Activated CD8-positive, alpha-beta memory T cell treated with anti-CD3 and anti-CD28 coated beads for 4 hours (primary cell): ENCODE measurements around the gene PRKAB1.

ENCODE experiments used
- DNase-seq, 2 donors: peaks; one replicate each; pipeline ENCODE4 v3.0.0-alpha.2; 2020; ENCODE audit warnings: low read depth in 2 of 2

PRKAB1 gene

DNA sequence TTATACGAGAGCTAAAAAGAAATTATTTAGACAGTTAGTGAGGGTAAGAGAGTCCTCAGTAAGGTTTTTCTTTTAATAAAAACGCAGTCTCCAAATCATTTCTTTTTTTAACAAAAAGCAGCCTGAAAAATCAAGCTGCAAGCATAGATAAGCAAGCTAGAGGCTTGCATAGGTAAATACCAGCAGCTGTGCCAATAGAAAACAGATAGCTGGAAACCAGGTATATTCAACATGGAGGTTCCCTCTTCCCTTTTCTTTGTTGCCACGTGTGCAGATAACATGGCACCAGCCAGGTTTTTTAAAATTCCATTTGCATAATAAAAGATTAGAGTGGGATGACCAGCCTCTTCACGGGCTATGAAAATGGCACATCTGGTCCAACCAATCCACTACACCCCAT is 6.1 kb upstream of the PRKAB1 start:
- no peak for DNase-seq

DNA sequence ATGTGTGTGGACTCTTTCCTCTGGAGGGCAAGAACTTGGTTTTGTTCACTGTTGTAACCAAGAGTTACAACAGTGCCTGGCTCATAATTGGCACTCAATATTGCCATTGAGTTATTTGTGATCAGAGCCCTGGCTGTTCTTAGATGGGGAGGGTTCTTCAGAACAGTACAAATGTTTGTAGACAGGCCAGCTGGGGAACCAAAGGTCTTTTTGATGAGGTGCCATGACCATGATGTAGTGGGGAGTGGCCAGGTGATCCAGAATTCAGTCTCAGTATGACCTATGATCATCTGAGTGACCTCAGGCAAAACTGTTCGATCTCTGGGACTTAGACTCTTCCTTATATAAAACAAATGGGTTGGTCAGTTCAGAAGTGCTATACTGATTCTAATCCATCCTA is 3.3 kb upstream of the PRKAB1 start:
- no peak for DNase-seq

DNA sequence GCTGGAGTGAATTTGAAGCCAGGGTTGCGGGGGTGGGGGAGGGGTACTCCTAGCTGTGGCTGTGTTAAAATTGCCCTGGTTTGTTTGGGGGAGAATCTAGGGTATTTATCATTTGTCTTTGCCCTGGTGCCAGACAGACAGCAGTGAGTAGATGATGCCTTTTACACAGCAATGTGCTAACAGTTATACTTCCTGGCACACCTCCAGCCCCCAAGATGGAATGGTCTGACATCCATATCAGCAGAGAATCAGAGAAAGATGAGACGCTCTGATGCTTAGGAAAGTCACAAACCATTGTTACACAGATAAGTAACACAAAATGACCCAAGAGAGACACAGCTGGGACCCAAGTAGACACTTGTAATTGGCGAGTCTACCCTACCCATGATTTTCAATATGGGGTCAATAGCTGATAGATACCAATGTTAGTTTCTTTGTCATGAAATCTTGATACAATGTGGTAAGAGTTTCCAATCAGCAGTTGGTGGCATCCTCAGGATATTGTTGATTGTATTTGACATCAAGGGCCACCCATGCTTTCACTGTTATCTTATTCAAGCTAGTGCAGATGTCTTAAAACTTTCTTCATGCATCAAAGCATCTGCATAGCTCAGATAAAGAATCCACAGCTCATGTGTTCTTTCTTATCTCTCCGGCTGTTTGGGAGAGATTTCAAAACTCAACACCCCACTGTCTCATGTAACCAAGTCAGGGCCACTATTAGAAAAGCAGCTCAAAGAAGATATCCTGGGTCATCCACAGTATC is 2.6 kb upstream of the PRKAB1 start:
- DNase-seq: no peak

DNA sequence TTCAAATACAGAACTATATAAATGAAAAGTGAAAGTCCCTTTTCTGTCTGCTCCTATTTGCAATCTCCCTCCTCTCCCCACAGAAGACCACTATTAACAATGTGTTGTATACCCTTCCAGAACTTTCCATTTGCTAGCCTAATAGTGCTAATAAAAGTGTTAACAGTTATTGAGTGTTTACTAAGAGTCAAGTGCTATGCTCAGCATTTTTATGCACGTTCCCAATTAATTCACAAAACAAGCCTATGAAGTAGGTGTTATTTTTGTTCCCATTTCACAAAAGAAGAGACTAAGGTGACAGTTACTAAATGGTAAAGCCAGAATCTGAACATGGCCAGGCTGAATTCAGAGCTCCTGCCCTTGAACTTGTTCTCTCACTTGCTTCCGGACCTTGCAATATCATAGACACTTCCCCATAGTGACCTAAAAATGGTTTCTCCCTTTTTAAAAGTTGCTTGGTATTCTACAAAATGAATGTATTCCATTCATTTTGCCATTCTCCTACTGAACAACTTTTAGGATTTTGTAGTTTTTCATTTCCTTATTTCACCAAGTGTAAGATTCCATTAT is 1.6 kb upstream of the PRKAB1 start:
- no peak for DNase-seq

DNA sequence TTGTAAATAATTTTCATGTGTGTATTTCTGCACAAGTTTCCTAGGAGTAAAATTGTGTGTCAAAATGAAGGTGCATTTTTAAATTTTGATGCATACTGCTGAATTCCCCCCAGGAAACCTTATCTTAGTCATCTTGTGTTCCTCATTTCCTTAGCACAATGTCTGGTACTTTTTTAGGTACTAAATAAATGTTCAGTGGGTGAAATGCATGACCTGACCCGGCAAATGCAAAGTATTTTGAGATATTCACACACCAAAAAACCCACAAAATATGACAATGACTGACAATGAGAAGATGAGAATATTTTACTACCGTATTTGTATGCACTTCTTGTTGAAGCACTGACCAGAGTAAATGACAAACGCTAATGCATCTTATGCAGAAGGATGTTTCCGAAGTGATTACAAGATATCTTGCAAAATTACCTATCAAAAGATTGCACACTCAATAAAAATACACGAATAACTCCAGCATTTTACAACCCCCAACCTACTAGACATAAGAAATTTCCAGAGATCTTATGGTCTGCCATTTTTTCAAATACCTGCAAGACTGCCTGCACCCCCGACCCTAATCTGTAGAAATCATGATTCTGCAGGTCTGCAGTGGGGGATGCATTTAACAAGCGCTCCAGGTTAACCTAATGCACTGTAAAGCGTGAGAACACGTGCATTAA is 895 bp upstream of the PRKAB1 start:
- DNase-seq: no peak

DNA sequence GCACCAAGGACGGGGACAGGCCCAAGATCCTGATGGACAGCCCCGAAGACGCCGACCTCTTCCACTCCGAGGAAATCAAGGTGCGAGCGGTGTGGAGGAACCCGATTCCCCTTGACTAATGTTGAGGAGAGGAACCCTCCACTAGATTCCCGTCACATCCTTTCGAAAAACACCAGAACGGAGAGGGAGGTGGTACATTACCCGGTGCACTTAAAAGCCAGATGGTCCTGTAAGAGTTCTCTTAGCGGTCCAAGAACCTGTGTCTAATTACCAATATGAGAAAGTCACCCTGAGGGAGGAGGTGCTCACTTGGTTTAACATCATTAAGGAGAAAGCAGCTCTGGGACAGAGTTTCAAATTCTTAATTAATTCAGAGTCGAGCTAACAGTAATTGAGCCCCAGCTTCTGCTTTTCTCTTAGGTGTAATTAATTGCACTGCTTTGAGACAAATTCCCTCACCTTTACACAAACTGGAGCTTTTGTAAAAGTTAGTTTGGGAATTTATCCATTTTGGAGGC is 450 bp downstream of the PRKAB1 start:
- no peak for DNase-seq

DNA sequence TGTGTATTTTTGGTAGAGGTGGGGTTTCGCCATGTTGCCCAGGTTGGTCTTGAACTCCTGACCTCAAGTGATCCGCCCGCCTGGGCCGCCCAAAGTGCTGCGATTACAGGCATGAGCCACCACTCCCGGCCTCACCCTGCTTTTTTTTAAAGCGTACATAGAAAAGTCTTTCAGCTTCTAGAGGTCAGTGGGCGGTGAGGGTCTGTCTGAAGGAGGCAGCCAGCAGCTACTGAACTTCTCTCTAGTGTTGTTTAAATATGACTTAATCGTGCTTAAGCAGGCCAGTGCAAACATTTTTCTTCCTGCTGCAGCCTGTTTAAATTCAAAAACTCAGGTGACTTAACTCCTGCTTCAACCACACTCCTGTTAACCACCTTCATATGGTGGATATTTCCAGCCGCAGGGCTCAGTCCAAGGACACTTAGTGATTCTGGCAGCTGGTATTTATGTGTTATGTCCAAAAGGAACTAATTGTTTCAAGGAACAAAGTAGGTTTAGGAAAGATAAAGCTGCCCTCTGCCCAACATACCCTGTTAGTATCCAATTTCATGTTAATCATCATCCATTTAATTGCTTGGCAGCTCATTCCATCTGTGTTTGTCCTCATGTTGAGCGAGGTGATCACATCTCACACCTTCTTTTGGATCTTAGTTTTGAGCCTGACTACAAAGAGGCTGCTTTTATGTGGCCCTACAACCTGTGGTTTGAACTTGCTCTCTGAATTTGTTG is 2.0 kb downstream of the PRKAB1 start:
- DNase-seq: no peak

DNA sequence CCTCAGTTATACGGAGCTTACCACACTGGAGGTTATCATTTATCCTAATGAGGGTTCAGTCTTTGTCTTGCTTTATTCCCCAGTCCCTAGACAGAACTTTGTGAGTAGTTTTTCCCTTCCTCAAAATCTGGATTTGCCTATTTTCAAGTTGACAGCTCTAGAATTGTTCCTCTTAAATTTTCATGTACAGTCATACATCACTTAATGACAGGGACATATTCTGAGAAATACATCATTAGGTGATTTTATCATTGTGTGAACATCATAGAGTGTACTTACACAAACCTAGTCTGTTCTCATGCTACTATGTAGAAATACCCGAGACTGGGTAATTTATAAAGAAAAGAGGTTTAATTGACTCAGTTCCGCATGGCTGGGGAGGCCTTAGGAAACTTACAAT is 3.1 kb downstream of the PRKAB1 start:
- no peak for DNase-seq

DNA sequence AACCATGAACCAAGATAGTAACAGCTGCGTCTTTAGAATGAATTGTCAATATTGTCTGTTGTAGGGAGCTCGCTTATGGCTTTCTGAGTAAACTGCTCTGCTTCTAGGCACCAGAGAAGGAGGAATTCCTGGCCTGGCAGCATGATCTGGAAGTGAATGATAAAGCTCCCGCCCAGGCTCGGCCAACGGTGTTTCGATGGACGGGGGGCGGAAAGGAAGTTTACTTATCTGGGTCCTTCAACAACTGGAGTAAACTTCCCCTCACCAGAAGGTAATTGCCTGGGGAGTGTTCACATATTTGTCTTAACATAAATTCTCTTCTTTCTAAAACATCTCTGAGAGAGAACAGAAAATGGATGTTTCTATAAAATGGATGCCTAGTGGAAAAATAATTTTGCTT is 4.3 kb downstream of the PRKAB1 start:
- no peak for DNase-seq

DNA sequence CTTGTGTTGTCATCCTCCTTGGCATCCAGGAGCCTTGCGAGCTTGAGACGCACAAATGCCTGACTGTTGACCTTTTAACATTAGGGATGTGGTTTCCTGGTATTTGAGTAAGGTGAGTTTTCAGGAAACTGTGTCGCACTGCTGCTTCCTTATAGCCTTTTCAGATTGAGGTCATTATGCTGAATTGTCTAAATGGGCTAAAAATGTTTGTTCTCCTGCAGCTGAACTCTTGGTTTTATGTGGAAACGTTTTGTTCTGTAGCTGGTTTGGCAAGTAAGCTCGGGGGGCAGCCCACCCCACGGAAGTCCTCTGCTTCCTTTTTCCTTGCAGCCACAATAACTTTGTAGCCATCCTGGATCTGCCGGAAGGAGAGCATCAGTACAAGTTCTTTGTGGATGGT is 5.7 kb downstream of the PRKAB1 start:
- no peak for DNase-seq

DNA sequence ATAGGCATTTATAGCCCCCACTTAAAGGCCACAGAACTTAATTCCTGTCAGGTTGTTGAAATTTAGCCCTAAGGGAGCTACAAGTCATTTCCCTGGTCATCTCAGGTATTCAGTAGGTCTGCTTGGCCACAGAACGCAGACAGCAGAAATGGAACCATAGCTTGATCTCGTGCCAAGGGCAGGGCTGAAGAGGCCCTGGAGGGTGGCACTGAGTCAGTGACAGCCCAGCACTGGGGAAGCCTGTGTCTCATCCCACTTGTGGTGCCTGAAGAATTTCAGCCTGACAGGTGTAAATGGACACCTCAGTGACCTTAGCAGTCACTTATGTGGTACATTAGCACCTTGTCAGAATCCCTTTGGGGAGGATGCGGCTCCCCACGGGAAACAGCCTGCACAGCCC is 6.6 kb downstream of the PRKAB1 start:
- no peak for DNase-seq

DNA sequence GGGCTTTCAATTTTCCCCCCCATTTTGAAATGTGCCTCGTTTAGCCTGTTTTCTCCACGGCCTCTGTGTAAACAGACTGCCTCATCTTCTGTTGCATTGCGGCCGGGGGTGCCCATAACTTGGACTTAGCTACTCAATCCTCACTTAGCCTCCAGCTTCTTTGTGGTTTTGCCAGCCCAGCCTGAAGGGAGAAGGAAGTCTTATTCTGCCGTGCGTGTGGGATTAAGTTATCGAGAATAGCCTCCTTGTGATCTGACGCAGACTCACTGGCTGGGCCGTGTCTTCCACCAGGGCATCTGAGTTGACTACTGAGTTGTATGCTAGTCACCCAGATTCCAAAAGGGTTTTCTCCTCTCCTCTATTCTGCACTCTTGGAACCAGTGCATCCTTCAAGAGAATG is 8.1 kb downstream of the PRKAB1 start:
- no peak for DNase-seq

DNA sequence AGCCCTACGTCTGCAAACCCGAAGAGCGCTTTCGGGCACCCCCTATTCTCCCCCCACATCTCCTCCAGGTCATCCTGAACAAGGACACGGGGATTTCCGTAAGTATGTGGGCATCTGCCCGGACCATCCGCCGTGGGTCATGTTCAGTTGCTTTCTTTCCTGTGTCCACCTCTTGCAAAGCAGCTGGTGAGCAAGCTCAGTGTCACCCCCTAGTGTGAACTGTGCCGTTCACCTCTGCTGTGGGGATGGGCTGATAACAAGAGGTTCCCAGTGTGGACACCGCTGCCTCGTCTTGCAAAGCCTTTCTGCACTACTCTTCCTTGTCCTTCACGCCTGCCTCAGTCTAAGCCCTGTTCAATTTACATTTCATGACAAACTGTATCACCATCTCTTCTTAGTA is 8.6 kb downstream of the PRKAB1 start:
- DNase-seq: no peak

DNA sequence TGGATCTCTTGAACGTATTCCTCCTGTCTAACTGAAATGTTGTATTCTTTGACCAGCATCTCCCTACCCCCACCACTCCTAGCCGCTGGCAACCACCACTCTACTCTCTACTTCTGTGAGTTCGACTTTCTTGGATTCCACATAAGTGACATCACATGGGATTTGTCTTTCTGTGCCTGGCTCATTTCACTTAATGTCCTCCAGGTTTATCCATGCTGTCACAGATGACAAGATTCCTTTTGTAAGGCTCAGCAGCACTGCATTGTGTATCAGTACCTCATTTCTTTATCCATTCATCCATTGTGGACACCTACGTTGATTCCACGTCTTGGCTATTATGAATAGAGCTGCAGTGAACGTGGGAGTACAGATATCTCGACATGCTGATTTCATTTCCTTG is 10.5 kb downstream of the PRKAB1 start:
- DNase-seq: no peak

DNA sequence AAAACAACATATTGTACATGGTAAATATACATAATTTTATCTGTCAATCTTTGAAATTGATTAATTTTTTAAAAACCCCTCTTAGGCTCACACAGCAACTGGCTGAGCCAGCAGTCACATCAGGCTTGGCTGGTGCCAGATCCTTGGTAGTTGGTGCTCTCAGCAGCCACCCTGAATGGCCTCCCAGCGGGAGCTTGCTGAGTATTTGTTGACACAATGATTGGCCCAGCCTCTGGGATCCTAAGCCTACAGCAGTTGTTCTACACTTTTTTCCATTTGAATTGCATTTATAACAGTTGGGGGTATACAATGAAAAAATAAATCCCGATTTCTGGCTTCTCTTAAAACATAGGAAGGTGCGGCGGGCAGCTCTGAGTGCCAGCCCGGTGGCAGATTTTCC is 11.1 kb downstream of the PRKAB1 start:
- DNase-seq: no peak

DNA sequence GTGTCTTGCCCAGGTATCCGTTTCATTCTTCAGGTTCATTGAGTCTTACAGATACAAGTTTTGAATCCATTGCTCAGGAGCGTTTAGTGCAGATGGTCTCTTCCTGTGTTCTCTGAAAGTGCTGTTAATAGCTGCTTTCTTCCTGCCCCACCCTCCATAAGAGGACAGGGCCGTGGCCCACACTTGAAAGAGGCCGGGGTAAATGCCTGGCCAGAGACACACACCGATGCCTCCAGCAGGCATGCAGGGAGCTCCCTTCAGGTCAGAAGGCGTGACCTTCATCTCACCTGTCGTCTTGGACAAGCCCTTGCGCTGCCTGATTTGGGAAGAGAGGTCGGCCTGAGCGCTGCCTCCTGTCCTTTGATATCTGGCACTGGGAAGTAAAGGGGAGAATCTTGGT is 11.6 kb downstream of the PRKAB1 start:
- DNase-seq: no peak

DNA sequence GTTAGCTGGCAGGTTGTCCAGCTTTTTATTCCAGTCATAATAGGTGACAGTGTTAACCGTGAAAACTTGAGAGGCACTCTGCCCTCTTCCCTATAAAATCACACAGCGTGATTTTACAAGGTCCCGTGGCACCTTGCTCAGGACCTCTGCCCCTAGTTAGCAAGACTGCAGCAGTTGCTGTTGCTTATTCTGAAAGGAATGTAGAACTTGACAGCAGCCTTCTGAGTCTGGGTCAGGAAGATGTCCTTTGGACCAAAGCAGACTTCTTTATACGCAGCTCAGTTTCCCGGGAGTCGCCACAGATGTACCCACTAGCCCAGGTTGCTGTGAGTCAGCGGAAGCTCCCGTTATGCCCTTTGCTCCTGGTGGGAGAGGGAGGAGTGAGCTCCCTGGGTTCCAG is 13.2 kb downstream of the PRKAB1 start:
- DNase-seq: no peak

DNA sequence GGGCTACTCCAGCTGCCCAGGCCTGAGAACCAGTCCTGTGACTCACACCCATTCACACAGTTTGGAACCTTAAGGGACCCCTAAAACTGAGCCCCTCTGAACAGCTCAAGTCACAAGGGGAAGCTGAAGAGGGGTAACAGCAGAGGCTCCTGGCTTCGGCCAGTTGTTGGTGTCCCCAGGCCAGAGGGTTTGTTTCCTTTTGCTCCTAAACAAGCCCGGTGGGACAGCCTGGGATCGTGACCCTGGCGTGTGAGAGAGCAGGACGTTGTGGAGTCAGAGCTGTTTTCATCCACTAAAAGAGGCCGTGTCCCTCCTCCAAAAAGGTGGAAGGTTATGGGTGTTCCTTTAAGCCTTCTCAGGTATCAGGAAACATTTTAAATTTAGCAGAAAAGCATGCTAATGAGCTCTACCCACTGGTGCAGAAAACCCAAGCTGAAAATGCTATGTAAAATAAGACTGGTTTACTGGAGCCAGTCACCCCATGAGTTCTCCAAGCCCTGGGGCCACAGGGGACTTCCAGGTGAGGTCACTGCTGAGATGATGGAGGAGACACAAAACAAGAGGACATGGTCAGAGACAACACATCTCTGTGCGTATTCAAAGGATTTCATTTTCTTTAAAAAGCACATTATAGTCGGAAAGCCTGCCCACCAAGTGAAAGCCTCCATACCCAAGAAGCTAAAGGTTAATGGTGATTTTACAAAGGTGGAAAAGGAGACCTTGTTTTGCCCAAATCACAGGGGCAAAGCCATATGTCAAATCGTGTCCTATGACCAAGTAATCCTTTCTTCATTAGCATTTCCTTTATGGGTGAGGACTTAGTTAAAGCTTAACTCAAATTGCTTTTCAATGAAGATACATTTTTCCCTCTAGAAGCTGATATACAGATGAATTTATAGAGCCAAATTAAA is 14.1 kb downstream of the PRKAB1 start:
- DNase-seq: no peak

DNA sequence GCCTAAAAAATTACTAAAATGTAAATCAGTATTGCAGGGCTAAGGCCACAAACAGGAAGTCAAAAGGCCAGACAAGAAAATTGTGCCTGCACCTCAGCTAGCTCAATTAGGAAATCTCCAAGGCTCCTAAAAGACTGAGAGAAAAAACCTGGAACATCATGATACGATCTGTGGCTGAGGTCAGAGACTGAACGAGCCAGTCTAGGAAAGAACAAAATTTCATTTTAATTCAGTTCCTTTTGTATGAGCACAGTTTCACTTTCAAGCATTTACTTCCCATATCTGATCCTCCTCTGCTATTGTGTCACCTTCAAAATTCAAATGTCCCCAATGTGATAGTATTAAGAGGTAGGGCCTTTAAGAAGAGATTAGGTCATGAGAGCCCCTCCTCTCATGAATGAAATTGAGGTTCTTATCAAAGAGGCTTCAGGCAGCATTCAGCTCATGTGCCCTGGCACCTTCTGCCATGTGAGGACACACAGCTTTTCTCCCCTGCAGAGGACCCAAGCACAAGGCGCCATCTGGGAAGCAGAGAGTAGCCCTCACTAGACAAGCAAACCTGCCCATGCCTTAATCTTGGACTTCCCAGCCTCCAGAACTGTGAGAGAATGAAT is 14.8 kb downstream of the PRKAB1 start:
- DNase-seq: no peak

DNA sequence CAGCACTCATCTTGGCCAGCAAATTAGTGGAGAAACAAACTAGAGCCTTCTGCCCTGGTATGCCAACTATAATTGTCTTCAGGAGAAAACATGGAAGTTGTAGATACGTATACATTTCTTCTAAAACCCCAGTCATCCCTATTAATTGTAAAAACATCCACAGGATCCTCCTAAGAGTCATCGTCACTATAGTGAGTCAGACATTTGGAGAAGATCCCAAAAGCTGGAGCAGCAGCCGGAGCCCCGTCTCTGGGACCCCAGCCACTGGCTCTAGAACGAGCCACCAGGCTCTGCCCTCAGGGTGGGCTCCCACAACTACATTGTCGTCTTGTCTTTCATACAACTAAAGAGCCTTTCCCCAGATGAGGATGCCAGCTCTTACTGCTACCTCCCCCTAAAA is 15.5 kb downstream of the PRKAB1 start:
- DNase-seq: no peak

DNA sequence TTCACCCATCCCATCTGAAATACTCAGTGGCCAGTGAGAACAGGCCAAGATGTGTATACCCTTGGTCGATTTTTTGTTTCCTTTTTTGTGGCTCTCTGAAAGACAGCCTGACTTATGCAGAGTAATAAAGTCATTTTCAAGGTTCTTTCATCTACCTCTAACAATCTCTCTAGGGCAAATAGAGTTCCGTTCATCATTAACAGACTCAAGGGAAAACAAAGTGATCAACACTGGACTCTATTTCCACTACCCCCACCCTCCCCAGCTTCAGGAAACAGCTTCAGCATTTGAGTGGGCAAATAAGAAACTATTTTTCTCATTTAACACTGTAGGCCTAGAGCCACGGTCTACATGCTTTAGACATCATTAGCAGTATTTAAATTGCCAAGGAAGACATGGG is 15.9 kb downstream of the PRKAB1 start:
- DNase-seq: no peak
